HG03469 (cell line): ENCODE results near the gene HOXD1.

Experiments used
- ATAC-seq: cut with Tn5 transposase; IDR thresholded peaks from one replicate; pipeline ENCODE4 v1.9.1; 2021; ENCODE audit warnings: mild to moderate bottlenecking, moderate library complexity, moderate number of reproducible peaks; ENCODE audit not compliant: unreplicated experiment

Gene HOXD1

DNA sequence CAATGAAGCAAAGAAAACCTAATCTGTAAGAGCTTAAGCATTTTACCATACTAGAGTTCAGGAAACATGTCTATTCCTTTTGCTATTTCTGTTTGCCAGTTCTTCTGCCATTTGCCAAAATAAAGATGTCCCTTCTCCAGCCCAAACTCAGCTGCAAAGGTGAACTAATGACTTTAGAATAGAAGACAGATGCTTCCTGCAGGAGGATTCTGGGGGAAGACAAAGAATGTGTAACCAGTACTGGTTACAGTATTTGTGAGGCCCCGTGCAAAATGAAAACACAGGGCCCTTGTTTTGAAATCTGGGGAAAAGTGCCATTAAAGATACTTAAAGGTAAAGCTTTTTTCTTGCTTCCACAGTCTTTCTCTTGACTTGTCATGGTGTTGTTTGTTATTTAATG, 46.5 kb downstream of the HOXD1 start:
- ATAC-seq = no peak

DNA sequence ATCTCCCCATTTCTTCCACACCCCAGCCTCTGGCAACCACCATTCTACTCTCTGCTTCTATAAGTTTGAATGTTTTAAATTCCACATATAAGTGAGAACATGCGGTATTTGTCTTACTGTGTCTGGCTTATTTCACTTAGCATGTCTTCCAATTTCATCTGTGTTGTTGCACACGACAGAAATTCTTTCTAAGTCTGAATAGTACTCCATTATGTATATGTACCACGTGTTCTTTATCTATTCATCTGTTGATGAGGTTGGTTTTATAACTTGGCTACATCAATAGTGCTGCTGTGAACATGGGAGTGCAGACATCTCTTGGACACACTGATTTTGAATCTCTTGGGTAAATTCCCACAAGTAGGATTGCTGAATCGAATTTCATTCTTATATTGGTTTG, 49.0 kb downstream of the HOXD1 start:
- no peak for ATAC-seq

DNA sequence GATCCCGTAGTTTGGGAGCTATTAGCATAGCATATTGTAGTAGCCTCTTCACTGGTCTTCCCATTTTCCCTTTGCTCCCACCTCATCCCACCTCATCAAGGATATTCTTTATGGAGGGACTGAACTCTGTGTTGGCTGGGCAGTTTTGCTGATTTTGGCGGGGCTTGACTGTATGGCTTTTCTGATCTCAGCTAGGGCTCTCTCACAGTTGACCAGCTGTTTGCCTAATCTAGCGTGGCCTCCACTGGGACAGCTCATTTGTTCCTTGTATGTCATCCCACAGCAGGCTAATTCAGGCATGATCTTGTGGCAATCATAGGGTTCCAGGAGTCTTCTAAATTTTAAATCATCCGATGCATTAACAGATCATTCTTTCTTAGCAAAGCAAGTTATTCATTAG, 50.6 kb downstream of the HOXD1 start:
- no peak for ATAC-seq

DNA sequence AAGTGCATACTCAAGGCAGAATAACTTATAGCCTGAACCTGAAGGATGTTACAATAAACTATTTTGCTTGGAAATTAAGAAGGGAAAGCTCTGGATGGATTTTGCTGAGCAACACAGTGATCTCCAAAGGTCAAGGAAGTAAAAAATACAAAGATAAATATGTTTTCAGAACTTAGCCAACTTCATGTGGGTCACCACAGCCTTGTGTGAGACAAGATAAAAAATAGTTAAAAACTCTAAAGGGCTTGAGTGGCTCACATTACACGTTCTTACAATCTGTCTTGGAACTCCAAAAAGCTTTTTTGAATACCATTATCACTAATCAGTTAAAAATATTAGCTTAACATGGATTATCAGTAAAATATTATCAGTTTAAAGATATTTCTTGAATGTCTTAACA, 51.8 kb downstream of the HOXD1 start:
- ATAC-seq = no peak
